K562 (cell line): ENCODE measurements around the gene MTG2. TPM values are rescaled to one million over a fixed set of nuclear protein-coding genes. Genes with fewer than 3 reads are reported as not detected.

Source experiments
- ARID4B ChIP-seq: sonication (generic); formaldehyde crosslinking; IDR thresholded peaks from 2 replicates; pipeline ENCODE4 v1.8.0; 2022; ENCODE audit warnings: mild to moderate bottlenecking, missing genetic modification reagents
- ASH1L ChIP-seq: fragments of 450-650 bp; IDR thresholded peaks from 2 replicates; pipeline ENCODE4 v1.6.1; 2018; ENCODE audit warnings: borderline replicate concordance, mild to moderate bottlenecking, low read depth; ENCODE audit not compliant: partially characterized antibody
- MYBL2 ChIP-seq, 2 experiments: fragments of 450-650 bp in 1 of 2; sonication (generic) in 1 of 2; formaldehyde crosslinking in 1 of 2; IDR thresholded peaks; 2 replicates each; pipeline versions ENCODE4 v1.6.1 to v1.8.1; 2017 to 2022; ENCODE audit warnings: borderline replicate concordance in 1 of 2, inconsistent platforms in 1 of 2, low read depth in 1 of 2, mild to moderate bottlenecking in 1 of 2, missing genetic modification reagents in 1 of 2, moderate library complexity in 1 of 2
- PHB ChIP-seq: fragments of 250-450 bp; sonication (Bioruptor Pico); IDR thresholded peaks from 2 replicates; pipeline ENCODE4 v1.5.0; 2021
- SMAD2 ChIP-seq: fragments of 150-350 bp; IDR thresholded peaks from 2 replicates; pipeline ENCODE4 v1.6.1; 2014; ENCODE audit warnings: low read depth, mild to moderate bottlenecking, low read length
- SRF ChIP-seq, 2 experiments: fragments of 250-450, 450-650 bp in 1 of 2; sonication (Bioruptor Pico) in 1 of 2; sonication (generic) in 1 of 2; formaldehyde crosslinking; IDR thresholded peaks; 2 replicates each; pipeline versions ENCODE4 v1.5.0 to v1.5.1; 2020 to 2022; ENCODE audit warnings: mild to moderate bottlenecking in 1 of 2, missing genetic modification reagents in 1 of 2
- ZBTB1 ChIP-seq: sonication (generic); formaldehyde crosslinking; IDR thresholded peaks from 2 replicates; pipeline ENCODE4 v1.8.1; 2023; ENCODE audit warnings: missing genetic modification reagents, low read depth, mild to moderate bottlenecking, borderline replicate concordance
- ZKSCAN3 ChIP-seq: fragments of 250-450 bp; sonication (Bioruptor Pico); IDR thresholded peaks from 2 replicates; pipeline ENCODE4 v1.4.0; 2020
- ZNF12 ChIP-seq: sonication (generic); formaldehyde crosslinking; IDR thresholded peaks from 2 replicates; pipeline ENCODE4 v1.4.0; 2020; ENCODE audit warnings: mild to moderate bottlenecking, missing genetic modification reagents
- ZNF318 ChIP-seq, 2 experiments: fragments of 450-650 bp; IDR thresholded peaks; 2 replicates each; pipeline ENCODE4 v1.6.1; 2016; ENCODE audit warnings: mild to moderate bottlenecking in 2 of 2, borderline replicate concordance in 1 of 2, low read depth in 1 of 2, moderate library complexity in 1 of 2
- ZNF57 ChIP-seq: fragments of 450-650 bp; formaldehyde crosslinking; IDR thresholded peaks from 2 replicates; pipeline ENCODE4 v1.4.0; 2020; ENCODE audit warnings: mild to moderate bottlenecking, moderate library complexity
- polyA plus RNA-seq, 8 experiments: library from polyadenylated mRNA; depleted of rRNA in 4 of 8; stranded (reverse) in 5 of 8; unstranded in 3 of 8; fragments of >200 nt; fragmentation: Nextera tagmentation in 2 of 8; fragmentation: Illumina TruSeq in 1 of 8; extraction: Ambion mirVana in 2 of 8; extraction: Trizol in 1 of 8; gene quantifications; 2 replicates each; pipeline versions ENCODE4 v1.2.1 to v1.2.3, GENCODE V29; 2011 to 2014; ENCODE audit warnings: inconsistent platforms in 1 of 8, missing spikeins in 1 of 8
- total RNA-seq, 7 experiments: library from RNA; depleted of rRNA in 6 of 7; stranded (reverse); fragments of >200 nt in 6 of 7; fragmentation: Illumina TruSeq in 2 of 7; extraction: Trizol in 2 of 7; gene quantifications; 2 replicates each; pipeline versions ENCODE4 v1.2.1 to v1.2.3, GENCODE V29; 2011 to 2021; ENCODE audit warnings: low replicate concordance in 1 of 7
- TF ChIP-seq, protein P1 (sequence below): sonication (generic); formaldehyde crosslinking; IDR thresholded peaks from 2 replicates; pipeline ENCODE4 v1.8.1; 2023; ENCODE audit warnings: mild to moderate bottlenecking, missing genetic modification reagents

MTG2 gene
- total and polyA plus RNA-seq, 9 of the 15 experiments (the other 6 are each of a cell fraction or from before 2014, with no cell fraction given), result 8.7 to 67.5 (median 44.5) TPM

GRCh38 chr20:62142252-62143080, 40.4 kb upstream of the MTG2 start (continued):
- no peak for TF ChIP-seq ZNF318 (IDR thresholded peaks at IDR 0.05; ENCODE audit: borderline replicate concordance in 1 of 2, low read depth in 1 of 2)
- TF ChIP-seq ZNF12 (CRISPR knock-in tag), result no peak
- no peak for TF ChIP-seq ZKSCAN3
- no peak for TF ChIP-seq ZBTB1 (CRISPR knock-in tag)
- no peak for TF ChIP-seq PHB (CRISPR knock-in tag)
- TF ChIP-seq ASH1L, result no peak
- no peak for TF ChIP-seq ZNF57 (CRISPR knock-in tag)
- no peak for TF ChIP-seq SRF (CRISPR knock-in tag; IDR thresholded peaks at IDR 0.05)
- no peak for TF ChIP-seq SMAD2
- no peak for TF ChIP-seq MYBL2 (IDR thresholded peaks at IDR 0.05; ENCODE audit: low read depth)
- TF ChIP-seq MYBL2 (CRISPR knock-in tag; IDR thresholded peaks at IDR 0.05; ENCODE audit: borderline replicate concordance), result no peak
- TF ChIP-seq ARID4B (CRISPR knock-in tag), result 0 out of 2 replicates have a peak, but pooled peaks have one; percentile 2
- TF ChIP-seq, protein P1, sequence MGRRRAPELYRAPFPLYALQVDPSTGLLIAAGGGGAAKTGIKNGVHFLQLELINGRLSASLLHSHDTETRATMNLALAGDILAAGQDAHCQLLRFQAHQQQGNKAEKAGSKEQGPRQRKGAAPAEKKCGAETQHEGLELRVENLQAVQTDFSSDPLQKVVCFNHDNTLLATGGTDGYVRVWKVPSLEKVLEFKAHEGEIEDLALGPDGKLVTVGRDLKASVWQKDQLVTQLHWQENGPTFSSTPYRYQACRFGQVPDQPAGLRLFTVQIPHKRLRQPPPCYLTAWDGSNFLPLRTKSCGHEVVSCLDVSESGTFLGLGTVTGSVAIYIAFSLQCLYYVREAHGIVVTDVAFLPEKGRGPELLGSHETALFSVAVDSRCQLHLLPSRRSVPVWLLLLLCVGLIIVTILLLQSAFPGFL (CRISPR knock-in tag), result no peak
